KBM-7 (cell line): ENCODE measurements around the gene SPOCK1.

ENCODE experiments used
- DNase-seq: peaks from one replicate; pipeline ENCODE4 v3.0.0-alpha.2; 2015
- in situ Hi-C: fragments of 300-500 bp; cut with MboI; formaldehyde crosslinking; loops from 2 replicates; pipeline ENCODE4 v1.14.3; 2020; ENCODE audit warnings: low sequenced_read_pairs, low pct_unique_long_range_greater_than_20kb, mixed read lengths

The SPOCK1 gene

DNA sequence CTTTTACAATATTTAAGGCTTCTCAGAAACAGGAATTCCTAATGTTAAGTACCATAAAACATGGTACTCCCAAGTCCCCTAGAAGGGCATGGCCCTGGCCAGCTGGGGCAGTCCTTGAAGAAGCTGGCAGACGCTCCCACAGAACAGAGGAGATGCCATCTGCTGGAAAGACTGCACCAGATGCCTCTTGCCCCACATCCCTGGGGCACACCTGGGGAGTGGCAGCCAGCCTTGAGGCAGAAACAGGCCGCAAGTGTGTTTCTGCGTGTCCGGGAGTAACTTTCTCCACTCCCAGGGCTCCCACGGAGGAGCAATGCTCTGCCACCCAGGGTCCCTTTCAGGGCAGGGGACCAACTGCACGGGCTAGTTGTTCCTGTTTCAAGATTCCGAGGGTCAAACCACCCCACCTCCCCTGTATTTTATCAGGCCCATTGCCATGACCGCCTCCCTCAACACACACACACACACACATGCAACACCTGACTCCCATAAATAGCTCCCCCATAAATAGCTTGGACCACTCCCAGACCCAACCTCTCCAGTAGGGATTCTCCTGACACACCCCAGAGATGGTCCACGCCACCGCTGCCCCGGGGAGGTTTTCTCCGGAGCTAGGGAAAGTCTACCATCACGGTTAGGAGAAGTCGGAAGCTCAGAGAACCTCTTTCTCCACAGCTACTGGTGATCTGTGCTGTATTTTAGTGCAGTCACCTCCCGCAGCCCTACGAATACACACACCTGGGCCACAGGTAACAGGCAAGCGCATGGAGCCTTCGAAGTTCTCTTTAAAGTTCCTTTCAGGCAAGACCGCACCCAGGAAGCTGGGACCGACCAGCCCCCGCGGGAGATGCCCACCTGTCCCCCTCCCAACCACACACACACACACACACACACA, 1.5 kb downstream of the SPOCK1 start:
- in situ Hi-C loops = no loop called here

DNA sequence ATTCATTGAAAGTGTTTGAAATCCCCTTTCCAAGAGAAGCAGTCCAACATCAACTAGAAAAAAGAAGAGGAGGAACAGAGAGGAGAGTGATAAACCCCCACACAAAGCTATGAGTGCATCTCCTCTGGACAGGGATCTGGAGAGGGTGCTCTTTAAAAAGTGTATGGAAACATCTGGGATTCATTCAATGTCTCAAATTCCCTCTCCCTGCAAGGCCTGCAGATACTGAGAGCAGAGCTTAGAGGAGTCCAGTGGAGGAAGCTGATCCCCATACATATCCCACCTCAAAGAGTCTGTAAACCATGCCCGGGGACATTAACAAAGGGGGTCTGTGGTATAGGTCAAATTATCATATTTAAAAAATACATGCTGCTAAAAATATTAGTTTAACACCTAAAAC, 2.2 kb downstream of the SPOCK1 start:
- in situ Hi-C loops = no loop called here
- no peak for DNase-seq

More for the DNA sequence above, 1.5 kb downstream of the SPOCK1 start:
- no peak for DNase-seq

DNA sequence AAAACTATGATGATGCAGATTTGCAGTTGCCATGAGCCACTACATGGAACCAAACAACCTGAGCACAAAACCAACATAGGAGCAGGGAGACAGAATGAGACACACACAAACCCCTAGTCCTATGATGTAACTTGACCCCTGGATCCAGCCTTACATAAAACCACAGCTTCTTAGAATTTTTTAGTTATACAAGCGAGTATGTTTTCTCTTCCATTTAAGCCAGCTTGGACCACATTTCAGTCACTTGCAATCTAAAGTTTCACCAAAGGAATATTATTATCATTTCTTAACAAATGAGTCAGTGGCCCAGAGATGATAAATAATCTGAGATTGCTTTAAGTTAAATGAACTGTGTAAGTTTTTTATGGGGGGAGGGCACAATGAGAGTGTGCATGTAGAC, 6.8 kb downstream of the SPOCK1 start:
- no peak for DNase-seq
- in situ Hi-C loops = no loop called here

DNA sequence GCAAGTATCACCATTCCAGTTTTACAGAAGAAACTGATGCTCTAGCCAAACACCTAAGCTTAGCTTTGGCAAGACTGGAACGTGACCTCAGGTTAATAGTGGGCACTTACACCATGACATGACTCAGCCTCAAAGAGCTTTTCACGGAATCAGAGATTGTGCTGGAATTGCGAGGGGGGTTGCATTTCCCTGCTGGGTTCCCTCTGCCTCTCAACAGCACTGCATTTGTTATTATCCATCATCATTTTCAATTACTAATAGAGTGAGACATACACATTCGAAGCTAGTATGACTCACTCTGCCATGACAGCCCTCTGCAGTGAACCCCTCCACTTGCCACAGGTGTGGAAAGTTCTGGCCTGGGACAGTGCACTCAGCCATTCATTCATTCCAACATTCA, 8.0 kb downstream of the SPOCK1 start:
- in situ Hi-C loops = no loop called here
- no peak for DNase-seq

DNA sequence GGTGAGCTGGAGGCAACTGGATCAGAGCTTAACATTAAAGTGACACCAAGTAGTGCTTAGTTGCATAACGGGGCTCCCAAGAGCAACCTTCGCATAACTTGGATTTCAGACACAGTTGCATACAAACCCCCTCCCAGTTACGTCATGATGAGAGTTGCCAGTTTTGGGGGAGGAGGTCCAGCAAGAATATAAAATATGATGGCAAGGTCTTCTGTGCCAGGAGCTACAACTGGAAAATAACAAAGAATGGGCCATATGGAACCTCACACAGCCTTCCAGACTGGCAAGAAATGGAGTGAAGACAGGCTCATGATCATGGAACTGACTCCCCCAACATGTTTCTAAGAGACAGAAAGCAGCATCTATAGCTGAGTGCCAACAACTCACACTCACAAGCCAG, 8.5 kb downstream of the SPOCK1 start:
- in situ Hi-C loops = no loop called here
- no peak for DNase-seq

DNA sequence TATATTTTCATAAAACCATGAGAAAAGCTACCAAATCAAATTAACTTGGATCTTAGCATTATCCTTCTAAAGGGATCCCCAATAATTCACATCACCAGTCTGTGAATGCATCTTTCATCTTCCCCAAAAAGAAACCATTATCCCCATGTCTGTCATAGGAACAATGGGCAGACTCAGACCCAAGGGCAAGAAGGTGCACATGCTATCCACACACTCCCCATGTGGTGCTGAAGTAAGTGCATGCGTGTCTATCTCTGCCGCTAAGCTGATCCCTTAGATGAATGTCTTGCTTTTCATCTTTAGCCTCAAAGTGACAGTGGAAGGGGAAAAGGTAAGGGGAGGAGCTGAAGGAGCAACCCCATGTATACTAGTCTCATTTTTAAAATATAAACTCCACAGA, 10.2 kb downstream of the SPOCK1 start:
- DNase-seq = no peak
- in situ Hi-C loops = no loop called here

DNA sequence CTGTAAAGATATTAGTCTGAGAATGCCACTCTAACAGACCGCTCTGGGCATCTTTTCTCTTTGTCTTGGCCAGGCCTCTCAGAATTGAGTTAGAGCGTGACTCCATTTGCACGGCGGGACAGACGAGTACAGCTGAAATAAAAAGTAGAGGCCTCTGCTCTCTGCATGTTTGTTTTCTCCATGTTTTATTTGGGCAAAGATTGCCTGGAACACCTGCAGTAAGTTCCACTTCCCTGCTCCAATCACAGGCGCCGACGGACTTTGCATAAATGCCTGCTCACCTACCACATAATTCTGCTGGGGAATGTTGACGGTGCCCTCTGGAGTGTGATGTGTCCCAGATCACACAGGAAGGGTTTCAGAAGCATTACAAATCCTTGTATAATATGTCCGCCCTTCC, 10.6 kb downstream of the SPOCK1 start:
- in situ Hi-C loops = no loop called here
- no peak for DNase-seq

DNA sequence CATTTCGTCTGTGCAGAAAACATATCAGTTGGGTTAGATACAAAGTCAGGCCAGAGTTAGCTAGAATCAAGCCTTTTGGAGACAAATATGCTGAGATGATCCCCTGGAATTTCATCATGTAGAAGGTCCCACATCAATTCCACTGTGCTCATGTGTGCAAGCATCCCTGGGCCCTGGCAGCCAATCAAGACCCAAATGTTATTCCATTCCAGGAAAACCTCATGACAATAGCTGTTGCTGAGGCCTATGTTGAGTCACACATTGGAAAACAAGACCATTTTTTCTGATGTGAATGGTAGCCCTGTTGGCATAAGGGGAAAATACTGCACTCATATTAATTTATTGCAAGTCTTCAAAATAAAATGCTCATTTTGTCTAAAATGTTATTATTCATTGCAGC, 11.5 kb downstream of the SPOCK1 start:
- no peak for DNase-seq
- in situ Hi-C loops = no loop called here

DNA sequence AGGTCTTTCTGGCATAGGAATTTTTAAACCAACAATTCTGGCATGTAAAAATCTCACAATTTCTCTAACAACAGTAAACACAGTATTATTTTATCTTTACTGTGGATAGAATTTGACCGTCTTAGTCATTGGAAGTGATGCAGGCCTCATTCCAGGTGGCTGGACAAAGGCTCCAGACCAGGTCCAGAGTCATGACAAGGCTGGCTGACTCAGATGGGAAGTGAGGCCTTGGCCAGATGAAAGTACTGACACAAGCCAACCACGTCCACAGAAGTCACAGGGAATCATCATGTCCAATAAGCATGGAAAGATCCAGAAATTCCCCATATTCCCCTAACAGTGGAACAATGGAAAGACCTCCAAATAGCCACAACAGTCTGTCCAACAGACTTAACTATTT, 12.4 kb downstream of the SPOCK1 start:
- in situ Hi-C loops = no loop called here
- no peak for DNase-seq

DNA sequence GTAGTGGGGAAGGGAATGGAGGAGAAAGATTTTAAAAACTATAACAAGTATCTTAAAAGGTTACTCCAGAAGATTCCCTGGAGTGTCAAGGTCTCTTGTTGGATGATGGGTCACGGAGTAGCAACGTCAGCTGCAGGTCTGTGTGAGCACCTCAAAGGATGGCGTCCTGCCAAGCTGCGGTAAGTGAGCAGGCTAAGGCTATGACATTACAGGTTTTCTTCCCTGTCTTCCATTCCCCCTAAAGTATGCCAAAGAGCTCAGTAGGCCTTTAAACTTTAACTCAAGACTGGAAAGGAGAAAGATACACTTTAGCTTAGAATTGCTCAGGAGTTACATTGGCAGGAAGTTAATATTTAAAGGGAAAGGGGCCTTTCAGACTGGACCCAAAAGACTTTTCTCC, 17.5 kb downstream of the SPOCK1 start:
- in situ Hi-C loops = no loop called here
- no peak for DNase-seq

DNA sequence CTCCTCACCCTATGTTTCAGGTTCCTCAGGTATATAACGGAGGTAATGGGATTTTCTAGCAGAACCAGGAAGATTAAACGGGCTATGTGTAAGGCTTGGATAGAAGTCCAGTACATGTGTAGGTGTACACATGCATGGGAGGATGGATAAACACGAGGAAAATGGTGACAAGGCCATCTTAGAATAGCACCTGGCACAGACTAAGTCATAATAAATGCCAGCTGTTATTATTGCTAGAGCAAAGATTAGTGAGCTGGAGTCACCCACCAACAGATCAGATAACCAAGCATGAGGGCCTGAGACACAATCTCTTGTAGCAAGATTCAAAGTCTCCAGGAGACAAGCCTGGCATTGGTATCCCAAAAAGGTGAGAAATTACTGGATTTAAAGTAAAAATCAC, 21.1 kb downstream of the SPOCK1 start:
- DNase-seq = no peak
- in situ Hi-C loops = no loop called here

DNA sequence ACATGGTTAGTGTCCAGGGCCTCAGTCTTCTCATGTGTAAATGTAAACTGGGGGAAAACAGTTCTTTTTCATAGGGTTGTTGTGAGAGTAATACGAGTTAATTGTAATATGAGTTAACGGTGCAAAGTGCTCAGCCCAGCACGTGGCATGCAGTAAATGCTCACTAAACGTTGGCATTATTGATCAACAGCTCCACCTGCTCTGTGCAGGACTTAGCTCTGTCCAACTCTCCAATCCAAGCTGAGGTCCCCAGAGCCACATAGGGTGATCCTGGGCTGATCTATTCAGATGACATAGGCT, 28.3 kb downstream of the SPOCK1 start:
- in situ Hi-C loops = no loop called here
- DNase-seq = no peak

DNA sequence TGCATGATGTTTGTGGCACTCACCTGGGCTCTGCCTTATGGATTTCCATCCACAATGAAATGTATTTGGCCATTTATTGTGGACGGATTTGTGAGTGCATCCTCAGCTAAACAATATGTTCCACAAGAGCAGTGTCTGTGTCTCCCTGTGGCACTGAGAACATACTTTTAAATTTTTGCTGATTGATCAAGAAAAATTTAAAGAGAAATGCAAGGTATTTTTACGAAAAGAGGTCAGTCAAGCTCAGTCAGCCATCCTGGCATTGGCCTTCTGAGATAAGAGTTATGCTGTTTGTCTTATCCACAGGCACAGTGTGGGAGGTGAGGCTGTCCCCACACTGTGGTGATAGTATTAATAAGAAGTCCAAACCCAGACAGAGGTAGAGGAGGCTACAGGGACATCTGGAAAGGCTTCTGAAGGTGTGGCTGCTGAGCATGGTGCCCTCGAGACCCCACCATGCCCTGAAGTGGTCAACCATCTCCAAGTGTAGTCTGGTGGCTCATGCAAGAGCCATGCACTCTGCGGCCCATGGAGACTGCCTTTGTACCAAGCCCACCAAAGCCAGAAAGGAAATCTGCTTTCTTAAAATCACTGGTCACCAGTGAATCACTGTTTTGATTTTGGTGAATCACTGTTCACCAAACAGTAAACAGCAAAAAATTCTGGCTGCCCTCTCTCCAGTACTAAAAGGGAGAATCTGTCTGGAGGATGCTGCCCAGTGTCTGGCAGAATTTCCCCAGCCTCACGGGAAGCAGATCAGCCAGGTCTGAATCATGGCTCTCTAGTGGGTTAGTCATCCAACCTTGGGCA, 28.8 kb downstream of the SPOCK1 start:
- in situ Hi-C loops = no loop called here
- DNase-seq = no peak

DNA sequence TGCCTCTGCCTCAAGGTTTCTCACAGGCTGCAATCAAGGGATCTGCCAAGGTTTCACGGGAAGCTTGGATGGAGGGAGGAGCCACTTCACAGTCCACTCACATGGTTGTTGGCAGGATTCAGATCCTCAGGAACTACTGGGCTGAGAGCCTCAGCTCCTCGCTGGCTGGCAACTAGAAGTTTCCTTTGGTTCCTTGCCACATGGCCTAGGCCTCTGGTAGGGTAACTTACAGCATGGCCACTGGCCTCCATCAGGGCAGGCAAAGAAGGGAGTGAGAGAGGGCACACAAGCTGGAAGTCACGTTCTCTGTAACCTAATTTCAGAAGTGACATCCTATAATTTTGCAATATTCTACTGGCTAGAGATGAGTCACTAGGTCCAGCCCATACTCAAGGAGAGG, 32.2 kb downstream of the SPOCK1 start:
- in situ Hi-C loops = no loop called here
- no peak for DNase-seq

DNA sequence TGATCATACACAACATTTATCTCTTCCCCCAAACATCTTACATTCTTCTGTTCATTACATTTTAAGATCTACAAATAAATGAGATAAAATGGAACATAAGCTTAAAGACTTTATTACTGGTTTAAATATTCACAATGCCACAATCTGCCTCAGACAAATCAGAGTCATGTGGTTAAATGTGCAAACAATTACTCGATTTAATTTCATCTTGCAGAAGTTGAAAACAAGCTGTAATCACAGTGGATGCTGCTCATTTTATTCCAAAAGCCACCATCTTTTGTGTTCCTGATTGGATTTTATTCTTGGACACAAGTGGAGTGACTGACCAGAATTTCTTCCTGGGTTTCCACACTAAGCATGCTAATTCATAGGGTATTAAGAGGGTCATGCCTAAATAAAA, 33.2 kb downstream of the SPOCK1 start:
- in situ Hi-C loops = no loop called here
- no peak for DNase-seq

DNA sequence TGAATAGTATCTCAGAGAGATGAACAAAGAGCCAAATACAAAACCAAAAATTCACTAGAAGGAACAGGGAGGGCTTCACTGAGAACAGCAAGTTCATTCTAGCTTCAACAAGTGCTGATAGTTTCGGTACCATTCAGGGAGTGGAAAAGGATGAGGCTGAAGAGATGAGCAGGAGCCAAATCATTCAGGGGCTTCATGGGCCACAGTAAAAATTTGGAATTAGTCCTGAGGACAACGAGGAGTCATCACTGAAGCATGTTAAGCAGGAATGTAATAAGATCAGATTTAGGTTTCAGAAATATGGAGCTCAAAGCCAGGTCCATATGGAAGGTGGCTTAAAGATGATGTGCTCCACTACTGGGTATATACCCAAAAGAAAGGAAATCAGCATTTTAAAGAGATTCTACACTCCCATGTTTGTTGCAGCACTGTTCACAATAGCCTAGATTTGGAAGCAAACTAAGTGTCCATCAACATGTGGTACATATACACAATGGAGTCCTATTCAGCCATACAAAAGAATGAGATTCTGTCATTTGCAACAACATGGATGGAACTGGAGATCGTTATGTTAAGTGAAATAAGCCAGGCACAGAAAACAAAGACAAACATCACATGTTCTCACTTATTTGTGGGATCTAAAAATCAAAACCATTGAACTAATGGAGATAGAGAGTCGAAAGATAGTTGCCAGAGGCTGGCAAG, 36.2 kb downstream of the SPOCK1 start:
- no peak for DNase-seq
- in situ Hi-C loops = no loop called here

DNA sequence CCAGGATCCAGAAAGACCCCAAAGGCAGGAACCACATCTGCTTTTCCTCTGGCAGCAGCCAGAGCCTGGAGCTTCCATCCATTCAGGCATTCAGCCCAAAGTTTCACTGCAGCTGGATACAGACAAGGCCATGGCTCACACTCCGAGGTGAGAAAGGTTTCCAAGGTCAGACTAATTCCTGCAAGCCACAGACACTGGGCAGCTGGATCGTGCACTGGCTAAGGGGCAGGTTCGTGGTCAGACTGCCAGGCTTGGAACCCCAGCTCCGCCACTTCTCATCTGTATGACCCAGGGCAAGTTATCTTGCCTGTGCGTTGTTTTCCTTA, 36.9 kb downstream of the SPOCK1 start:
- in situ Hi-C loops = no loop called here
- DNase-seq = no peak

DNA sequence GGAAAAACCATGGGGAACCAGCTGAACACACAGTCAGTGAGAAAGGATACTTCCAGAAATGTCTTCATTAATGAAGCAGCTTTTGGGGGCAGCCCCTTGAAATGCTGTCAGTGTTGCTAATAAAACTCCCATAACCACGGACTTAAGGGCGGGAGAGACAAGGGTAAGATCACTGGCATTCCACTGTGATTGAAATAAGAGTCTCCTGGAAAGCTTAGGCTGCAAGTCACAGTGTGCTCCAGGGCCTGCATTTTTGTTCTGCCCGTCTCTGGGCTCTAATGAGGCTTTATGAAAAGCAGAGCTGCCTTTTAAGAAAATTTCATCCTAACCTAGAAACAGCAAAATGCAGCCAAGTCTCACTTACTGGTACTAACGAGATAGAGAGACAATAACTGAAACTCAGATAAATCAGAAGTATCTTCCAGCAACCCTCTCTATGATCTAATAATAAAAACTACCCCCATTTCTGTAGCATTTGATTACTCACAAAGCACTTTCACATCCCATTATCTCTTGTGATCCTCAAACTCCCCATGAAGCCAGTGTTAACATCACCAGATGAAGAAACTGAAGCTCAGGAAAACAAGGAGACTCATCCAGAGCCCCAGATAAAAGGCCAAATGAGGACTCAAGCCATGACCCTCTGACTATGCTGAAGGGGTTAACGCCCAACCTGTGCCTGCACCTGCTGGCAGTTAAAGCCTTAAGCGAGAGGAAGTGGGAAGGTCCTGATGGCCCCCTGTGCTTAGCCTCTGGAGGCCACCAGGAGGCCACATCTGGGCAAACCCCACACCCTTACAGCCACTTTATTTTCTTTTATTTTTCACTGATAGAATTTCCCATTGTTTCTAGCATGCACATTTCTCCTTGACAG, 37.5 kb downstream of the SPOCK1 start:
- DNase-seq = no peak

DNA sequence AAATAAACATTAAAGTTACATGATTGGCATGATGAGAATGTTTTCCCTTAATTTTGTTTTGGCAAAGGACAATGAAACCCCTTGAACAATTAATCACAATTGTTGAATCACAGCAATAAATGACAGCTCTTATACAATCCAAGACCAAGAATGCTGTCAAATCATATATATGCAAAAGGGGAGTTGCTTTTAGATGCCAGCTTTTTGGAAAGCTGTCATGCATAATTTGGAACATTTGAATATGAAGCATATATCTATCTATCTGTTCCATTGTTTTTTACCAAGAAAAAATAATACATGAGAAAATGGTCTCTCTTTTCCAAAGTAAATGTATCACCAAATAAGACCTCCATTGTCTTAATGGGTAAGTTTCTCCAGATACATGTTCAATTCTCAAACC, 44.5 kb downstream of the SPOCK1 start:
- in situ Hi-C loops = no loop called here
- DNase-seq = no peak

More for the DNA sequence above, 37.5 kb downstream of the SPOCK1 start:
- in situ Hi-C loops = no loop called here
